Astrocyte (in vitro differentiated cells and primary cell): Measurements from ENCODE around the gene TEDC2.
"Not testable (repeated sequence)": the region's sequence is repeated elsewhere in the genome, so short reads cannot be mapped to it uniquely, and the experiment has no call there.

ENCODE experiments used
- CTCF ChIP-seq: IDR thresholded peaks from 2 replicates; pipeline ENCODE4 v1.5.1; 2011; ENCODE audit warnings: low read depth, mild to moderate bottlenecking, inconsistent platforms, low read length, moderate library complexity; ENCODE audit not compliant: insufficient read depth
- EZH2 ChIP-seq: IDR thresholded peaks from 2 replicates; pipeline ENCODE4 v1.6.1; 2012; ENCODE audit warnings: mild to moderate bottlenecking, low read length, inconsistent platforms; ENCODE audit not compliant: insufficient read depth

- not testable (repeated sequence) for TF ChIP-seq CTCF, EZH2
Measured at GRCh38 chr16:2441143-2441804, 18.6 kb upstream of the TEDC2 start.
